Astrocyte of the cerebellum (primary cell): ENCODE results near the gene PPM1H.
"Not testable (repeated sequence)": the region's sequence is repeated elsewhere in the genome, so short reads cannot be mapped to it uniquely, and the experiment has no call there.

Experiments used
- DNase-seq: peaks from one replicate; pipeline ENCODE4 v3.0.0-alpha.2; 2011; ENCODE audit warnings: low read depth
- H3K4me3 ChIP-seq: 2 replicates; pipeline ENCODE4 v1.5.1; 2011; ENCODE audit warnings: mild to moderate bottlenecking, low read depth, low read length, moderate library complexity
- in situ Hi-C: cut with HindIII; loops from 2 replicates; pipeline ENCODE4 v1.10.0; 2017; ENCODE audit warnings: low sequenced_read_pairs
- TF ChIP-seq, protein P1 (sequence below): IDR thresholded peaks from 2 replicates; pipeline ENCODE4 v1.5.1; 2012; ENCODE audit warnings: low read length, low read depth, moderate library complexity, mild to moderate bottlenecking; ENCODE audit errors: missing control alignments

PPM1H gene

DNA sequence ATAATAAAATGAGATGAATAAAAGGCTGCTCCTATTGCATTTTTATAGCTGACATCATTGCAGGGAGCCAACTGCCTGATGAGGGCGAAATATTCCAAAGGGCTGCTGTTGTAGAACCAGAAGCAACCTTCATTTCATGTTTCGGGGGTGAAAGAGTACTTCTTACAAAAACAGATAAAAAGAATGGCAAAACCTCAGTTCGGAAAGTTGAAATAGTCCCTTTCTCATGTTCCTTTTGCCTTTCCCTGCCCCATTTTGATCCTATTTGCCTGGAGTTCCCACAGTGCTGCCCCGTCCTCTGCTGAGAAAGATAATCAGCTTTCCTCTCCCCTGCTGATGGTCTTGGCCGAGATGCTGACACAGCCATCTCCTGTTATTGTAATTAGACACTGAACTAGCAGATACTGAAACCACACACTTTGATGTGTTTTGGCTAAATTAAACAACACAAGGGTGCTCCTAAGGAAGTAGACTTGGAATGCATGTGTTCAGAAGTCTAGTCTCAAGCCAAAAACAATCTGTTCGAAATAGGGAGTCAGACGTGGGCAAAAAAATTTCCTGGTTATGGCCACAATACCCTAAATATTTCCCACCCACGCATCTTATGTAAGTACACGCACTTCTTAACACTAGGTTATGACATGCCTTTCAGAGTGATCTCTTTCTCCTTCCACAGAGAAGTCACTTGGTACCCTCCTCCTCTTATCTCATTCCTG lies 117.2 kb downstream of the PPM1H start:
- peak overlapping the region; percentile 19 for H3K4me3 ChIP-seq
- DNase-seq, result peak; percentile 88
- TF ChIP-seq, protein P1, sequence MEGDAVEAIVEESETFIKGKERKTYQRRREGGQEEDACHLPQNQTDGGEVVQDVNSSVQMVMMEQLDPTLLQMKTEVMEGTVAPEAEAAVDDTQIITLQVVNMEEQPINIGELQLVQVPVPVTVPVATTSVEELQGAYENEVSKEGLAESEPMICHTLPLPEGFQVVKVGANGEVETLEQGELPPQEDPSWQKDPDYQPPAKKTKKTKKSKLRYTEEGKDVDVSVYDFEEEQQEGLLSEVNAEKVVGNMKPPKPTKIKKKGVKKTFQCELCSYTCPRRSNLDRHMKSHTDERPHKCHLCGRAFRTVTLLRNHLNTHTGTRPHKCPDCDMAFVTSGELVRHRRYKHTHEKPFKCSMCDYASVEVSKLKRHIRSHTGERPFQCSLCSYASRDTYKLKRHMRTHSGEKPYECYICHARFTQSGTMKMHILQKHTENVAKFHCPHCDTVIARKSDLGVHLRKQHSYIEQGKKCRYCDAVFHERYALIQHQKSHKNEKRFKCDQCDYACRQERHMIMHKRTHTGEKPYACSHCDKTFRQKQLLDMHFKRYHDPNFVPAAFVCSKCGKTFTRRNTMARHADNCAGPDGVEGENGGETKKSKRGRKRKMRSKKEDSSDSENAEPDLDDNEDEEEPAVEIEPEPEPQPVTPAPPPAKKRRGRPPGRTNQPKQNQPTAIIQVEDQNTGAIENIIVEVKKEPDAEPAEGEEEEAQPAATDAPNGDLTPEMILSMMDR, result peak; percentile 26
- in situ Hi-C loops, result no loop called here

DNA sequence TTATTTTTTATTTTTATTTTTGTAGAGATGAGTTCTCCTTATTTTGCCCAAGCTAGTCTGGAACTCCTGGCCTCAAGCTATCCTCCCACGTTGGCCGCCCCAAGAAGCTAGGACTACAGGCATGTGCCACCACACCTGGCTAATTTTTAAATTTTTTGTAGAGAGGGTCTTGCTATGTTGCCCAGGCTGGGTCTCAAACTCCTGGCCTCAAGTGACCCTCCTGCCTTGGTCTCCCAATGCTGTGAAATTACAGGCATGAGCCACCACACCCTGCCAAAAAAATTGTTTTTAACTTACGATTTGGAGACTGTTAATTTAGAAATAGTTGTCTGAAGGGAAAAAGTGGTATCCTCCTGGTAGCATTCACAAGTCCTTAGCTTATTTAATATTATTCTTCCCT lies 120.7 kb downstream of the PPM1H start:
- no peak for DNase-seq
- in situ Hi-C loops, result no loop called here
- TF ChIP-seq, protein P1, result no peak
- H3K4me3 ChIP-seq, result no peak overlapping the region

DNA sequence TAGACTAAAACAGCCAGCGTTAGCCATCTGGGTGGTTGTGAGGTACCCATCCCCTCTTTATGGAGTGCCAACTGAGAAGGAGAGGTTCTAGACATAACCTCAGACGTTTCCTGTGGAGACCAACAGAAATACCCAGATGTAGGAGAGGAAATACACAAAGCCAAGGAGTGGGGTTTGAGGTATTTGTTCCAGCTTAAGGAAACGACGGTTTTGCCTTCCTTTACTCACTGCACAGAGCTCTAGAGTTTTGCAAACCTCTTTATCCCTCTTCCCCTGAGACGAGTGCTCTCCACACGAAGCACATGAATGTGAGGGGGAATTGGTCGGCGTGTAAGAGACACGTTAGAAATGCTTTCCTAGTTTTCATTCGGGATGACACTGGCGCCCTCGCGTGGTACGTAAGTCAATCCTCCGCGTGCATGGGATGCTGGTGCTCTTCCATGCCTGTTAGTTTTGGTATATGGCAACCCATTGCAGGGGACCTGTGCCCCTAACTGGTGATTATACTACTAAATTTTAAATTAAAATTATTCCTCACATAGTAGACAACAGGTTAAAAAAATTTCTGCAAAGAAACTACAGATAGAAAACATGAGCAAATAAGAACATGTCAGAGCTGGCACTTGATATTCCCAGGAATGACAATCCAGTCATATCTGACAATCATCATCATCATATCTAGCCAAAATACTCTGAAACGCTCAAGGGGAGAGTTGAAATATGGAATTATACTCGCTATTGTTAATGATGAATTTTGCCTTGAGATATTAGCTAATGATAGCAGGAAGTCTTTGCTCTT lies 121.7 kb downstream of the PPM1H start:
- TF ChIP-seq, protein P1, result peak; percentile 85
- no peak overlapping the region for H3K4me3 ChIP-seq
- peak; percentile 52 for DNase-seq

DNA sequence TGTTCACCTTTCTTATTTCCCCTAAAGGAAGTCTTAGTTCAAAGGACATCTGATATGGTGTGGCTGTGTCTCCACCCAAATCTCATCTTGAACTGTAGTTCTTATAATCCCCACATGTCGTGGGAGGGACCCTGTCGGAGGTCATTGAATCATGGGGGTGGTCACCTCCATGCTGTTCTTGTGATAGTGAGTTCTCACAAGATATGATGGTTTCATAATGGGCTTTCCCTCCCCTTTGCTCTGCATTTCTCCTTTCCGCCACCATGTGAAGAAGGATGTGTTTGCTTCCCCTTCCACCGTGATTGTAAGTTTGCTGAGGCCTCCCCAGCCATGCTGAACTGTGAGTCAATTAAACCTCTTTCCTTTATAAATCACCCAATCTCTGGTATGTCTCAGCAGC lies 123.5 kb downstream of the PPM1H start:
- DNase-seq, H3K4me3 ChIP-seq, in situ Hi-C loops: not testable (repeated sequence)

More for the DNA sequence above, 121.7 kb downstream of the PPM1H start:
- in situ Hi-C loops, result no loop called here

DNA sequence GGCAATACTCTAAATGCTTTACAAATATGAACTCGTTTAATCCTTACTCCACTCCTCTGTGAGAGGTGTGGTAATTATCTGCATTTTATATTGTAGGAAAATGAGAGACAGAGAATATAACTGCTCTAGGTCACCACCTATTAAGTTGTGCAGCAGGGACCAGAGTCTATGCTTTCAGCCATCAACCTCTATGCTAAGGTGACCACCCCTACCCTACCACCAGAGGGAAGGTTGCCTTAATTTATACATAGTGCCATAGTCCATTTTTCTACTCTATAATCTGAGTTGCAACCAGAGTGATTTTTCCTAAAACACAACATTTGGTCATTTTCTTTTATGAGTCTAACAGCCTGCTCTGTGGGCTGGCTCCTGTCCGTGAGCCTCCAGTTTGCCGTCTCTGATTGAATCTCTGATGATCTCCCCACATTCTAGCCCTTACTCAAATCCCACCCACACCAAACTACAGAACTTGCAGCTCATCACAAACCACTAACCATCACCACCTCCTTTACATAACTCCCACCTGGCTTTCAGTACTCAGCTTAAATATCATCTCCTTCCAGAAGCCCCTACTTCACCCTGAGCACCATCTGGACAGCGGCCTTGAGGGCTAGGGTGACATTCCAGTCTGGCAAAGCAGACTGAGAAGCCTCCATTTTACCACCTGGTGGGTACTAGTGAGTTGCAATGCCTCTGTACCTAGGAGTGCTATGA lies 126.6 kb downstream of the PPM1H start:
- in situ Hi-C loops, result no loop called here
- no peak for DNase-seq
- TF ChIP-seq, protein P1, result no peak
- H3K4me3 ChIP-seq, result no peak overlapping the region

DNA sequence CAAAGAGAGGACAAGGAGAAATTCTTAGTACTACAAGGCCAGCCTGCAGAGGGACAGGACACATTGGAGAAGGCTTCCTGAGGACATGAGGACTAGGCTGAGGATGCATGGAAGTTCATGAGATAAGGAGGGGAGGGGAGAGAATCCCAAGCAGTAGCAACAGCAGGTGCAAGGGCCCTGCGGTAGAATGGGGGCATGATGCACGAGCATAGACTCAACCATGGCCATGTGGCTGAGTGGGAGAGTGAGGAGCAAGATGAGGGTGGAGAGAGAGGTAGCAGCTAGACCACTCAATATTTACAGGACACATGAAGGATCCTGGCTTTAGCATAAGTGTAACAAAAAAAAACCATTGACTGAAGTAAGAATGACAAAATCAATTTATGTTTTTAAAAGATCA lies 128.1 kb downstream of the PPM1H start:
- TF ChIP-seq, protein P1, result no peak
- no peak for DNase-seq
- H3K4me3 ChIP-seq, result no peak overlapping the region
- in situ Hi-C loops, result no loop called here
